HEK293T (cell line): Measurements from ENCODE around the gene MED10.

Source experiments
- ARNT ChIP-seq: fragments of 450-650 bp; IDR thresholded peaks from 2 replicates; pipeline ENCODE4 v1.6.1; 2017; ENCODE audit warnings: mild to moderate bottlenecking
- BHLHE40 ChIP-seq: fragments of 450-650 bp; IDR thresholded peaks from 2 replicates; pipeline ENCODE4 v1.6.1; 2016; ENCODE audit warnings: mild to moderate bottlenecking, moderate library complexity, borderline replicate concordance
- ELF4 ChIP-seq: fragments of 450-650 bp; IDR thresholded peaks from 2 replicates; pipeline ENCODE4 v1.6.1; 2017; ENCODE audit warnings: antibody characterized with exemption
- FOXA1 ChIP-seq: fragments of 450-650 bp; IDR thresholded peaks from 2 replicates; pipeline ENCODE4 v1.6.1; 2016; ENCODE audit warnings: mild to moderate bottlenecking
- FOXK2 ChIP-seq: fragments of 450-650 bp; IDR thresholded peaks from 2 replicates; pipeline ENCODE4 v1.6.1; 2016; ENCODE audit warnings: mild to moderate bottlenecking
- FOXM1 ChIP-seq: fragments of 450-650 bp; IDR thresholded peaks from 2 replicates; pipeline ENCODE4 v1.6.1; 2017; ENCODE audit warnings: mild to moderate bottlenecking, borderline replicate concordance
- HDGF ChIP-seq: fragments of 450-650 bp; IDR thresholded peaks from 2 replicates; pipeline ENCODE4 v1.6.1; 2017; ENCODE audit warnings: antibody characterized with exemption, borderline replicate concordance
- LEF1 ChIP-seq: fragments of 450-650 bp; IDR thresholded peaks from 2 replicates; pipeline ENCODE4 v1.6.1; 2017; ENCODE audit warnings: mild to moderate bottlenecking, borderline replicate concordance
- NFRKB ChIP-seq: fragments of 450-650 bp; IDR thresholded peaks from 2 replicates; pipeline ENCODE4 v1.6.1; 2016; ENCODE audit warnings: mild to moderate bottlenecking, moderate library complexity
- SP1 ChIP-seq: fragments of 450-650 bp; IDR thresholded peaks from 2 replicates; pipeline ENCODE4 v1.6.1; 2017
- SUZ12 ChIP-seq: fragments of 450-650 bp; IDR thresholded peaks from 2 replicates; pipeline ENCODE4 v1.6.1; 2016; ENCODE audit warnings: mild to moderate bottlenecking
- TARDBP ChIP-seq: fragments of 450-650 bp; IDR thresholded peaks from 2 replicates; pipeline ENCODE4 v1.6.1; 2016
- ZNF384 ChIP-seq: fragments of 450-650 bp; IDR thresholded peaks from 2 replicates; pipeline ENCODE4 v1.6.1; 2016
- TF ChIP-seq, protein P1 (sequence below): fragments of 450-650 bp; IDR thresholded peaks from 2 replicates; pipeline ENCODE4 v1.6.1; 2016

DNA sequence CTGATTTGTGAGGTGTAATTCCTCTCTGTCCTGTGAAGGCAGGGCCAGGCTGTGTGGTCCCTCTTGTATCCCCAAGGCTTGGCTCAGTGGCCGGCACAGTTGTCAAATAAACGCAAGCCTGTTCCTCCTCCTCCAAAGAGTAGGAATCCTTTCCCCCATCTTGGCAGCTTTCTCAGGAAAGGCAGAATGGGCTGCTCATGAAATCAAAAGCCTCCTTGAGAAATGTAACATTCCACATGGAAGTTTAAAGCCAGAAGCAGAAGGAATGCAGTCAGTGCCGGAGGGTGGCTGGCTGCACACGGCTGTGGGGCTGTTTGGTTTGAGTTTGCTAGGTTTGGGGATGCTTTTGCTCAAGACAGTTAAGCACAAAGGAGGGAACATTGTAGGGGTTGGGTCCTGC is 34.5 kb upstream of the MED10 start:
- TF ChIP-seq BHLHE40 = no peak
- no peak for TF ChIP-seq TARDBP
- TF ChIP-seq, protein P1, sequence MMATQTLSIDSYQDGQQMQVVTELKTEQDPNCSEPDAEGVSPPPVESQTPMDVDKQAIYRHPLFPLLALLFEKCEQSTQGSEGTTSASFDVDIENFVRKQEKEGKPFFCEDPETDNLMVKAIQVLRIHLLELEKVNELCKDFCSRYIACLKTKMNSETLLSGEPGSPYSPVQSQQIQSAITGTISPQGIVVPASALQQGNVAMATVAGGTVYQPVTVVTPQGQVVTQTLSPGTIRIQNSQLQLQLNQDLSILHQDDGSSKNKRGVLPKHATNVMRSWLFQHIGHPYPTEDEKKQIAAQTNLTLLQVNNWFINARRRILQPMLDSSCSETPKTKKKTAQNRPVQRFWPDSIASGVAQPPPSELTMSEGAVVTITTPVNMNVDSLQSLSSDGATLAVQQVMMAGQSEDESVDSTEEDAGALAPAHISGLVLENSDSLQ = no peak
- no peak for TF ChIP-seq ARNT
- no peak for TF ChIP-seq FOXM1
- TF ChIP-seq LEF1 = no peak
- no peak for TF ChIP-seq SP1
- TF ChIP-seq SUZ12 = no peak
- TF ChIP-seq NFRKB = no peak
- TF ChIP-seq ELF4 = no peak
- no peak for TF ChIP-seq ZNF384
- TF ChIP-seq FOXK2 = no peak
- no peak for TF ChIP-seq HDGF
- TF ChIP-seq FOXA1 = no peak
